ENCODE data around the gene ALOX12. TPM values are rescaled to one million over a fixed set of nuclear protein-coding genes. Genes with fewer than 3 reads are reported as not detected.
A peak's percentile ranks its signal among the peaks of the same experiment; 100 is the strongest.

Gene ALOX12
- total RNA-seq, 1 experiment from 2014 or later = not detected

GRCh38 chr17:7022781-7023571 lies 27.1 kb downstream of the ALOX12 start, which contains the start of gene BCL6B:
Gene BCL6B (plus strand): TSS chr17:7023050. CDS start chr17:7023672, 622 bp downstream.
- Histone ChIP-seq H3K27ac (ENCODE audit: low read depth, low read length) (peak within 1 kb of the TSS; percentile 37; the same call in 1 of the 2 replicates), H3K36me3 (ENCODE audit: control insufficient read depth in 1 of 2, insufficient read depth in 2 of 2, low read length in 2 of 2) (no peaks in the 10 kb centered on the region), H2AFZ (ENCODE audit: low read depth, low read length, poor library complexity, severe bottlenecking) (no peak within 1 kb of the TSS), H3K9me2 (ENCODE audit: insufficient read depth) (no peaks in the 10 kb centered on the region), H3K79me2 (ENCODE audit: insufficient read depth, low read length) (no peaks in the 10 kb centered on the region), H4K20me1 (ENCODE audit: insufficient read depth) (no peaks in the 10 kb centered on the region), H3K4me1 (ENCODE audit: control insufficient read depth in 1 of 2, insufficient read depth in 2 of 2, low read length in 2 of 2) (peaks cover 6 to 44% of the 10 kb centered on the region in 2 experiments; a peak in 3 of 4 replicates), H3K27me3 (ENCODE audit: insufficient read depth, low read length) (no peaks in the 10 kb centered on the region), H3K9me3 (ENCODE audit: control insufficient read depth in 1 of 2, insufficient read depth in 1 of 2, low read depth in 1 of 2, low read length in 2 of 2) (no peaks in the 10 kb centered on the region), H3K9ac (ENCODE audit: low read length) (peak within 1 kb of the TSS; percentile 43), H3K4me2 (ENCODE audit: low read length) (peak within 1 kb of the TSS; percentile 73), H3K4me3 (replicated peaks in 1 of 2; ENCODE audit: low read depth in 1 of 2, low read length in 2 of 2) (peak within 1 kb of the TSS; percentile 11 to 38; a peak in 3 of 4 replicates)
- BruUV-seq (replicated peaks) = TSS peak; percentile 80
- CTCF ChIA-PET = interaction anchor here (1.6 to 2.3 kb wide), 3 partner anchors 22 to 357 kb away, joined by 4 to 11 read pairs (median 5); no protein-coding TSS in a partner anchor
- ATAC-seq (no peak), DNase-seq (ENCODE audit: low read depth, low spot score) (no peak)
- TF ChIP-seq SRF (IDR thresholded peaks at IDR 0.05; ENCODE audit: low read depth) = no peak
- intact Hi-C loops (cut with micrococcal nuclease) = no loop called here
- POLR2A ChIA-PET = interaction anchor here (0.6 to 1.2 kb wide), 6 partner anchors 8 to 260 kb away, joined by 3 to 5 read pairs (median 4); partner anchors contain the start of genes RNASEK and SLC16A13
- RAD21 ChIA-PET (ENCODE audit: low non-redundant PET in 1 of 2, low total read pairs in 2 of 2, uncharacterized antibody in 2 of 2, unreplicated experiment in 2 of 2) = interaction anchor here in 1 of 2 experiments (0.6 to 0.7 kb wide), 2 partner anchors 70 to 282 kb away, joined by 3 to 5 read pairs; no protein-coding TSS in a partner anchor

DNA sequence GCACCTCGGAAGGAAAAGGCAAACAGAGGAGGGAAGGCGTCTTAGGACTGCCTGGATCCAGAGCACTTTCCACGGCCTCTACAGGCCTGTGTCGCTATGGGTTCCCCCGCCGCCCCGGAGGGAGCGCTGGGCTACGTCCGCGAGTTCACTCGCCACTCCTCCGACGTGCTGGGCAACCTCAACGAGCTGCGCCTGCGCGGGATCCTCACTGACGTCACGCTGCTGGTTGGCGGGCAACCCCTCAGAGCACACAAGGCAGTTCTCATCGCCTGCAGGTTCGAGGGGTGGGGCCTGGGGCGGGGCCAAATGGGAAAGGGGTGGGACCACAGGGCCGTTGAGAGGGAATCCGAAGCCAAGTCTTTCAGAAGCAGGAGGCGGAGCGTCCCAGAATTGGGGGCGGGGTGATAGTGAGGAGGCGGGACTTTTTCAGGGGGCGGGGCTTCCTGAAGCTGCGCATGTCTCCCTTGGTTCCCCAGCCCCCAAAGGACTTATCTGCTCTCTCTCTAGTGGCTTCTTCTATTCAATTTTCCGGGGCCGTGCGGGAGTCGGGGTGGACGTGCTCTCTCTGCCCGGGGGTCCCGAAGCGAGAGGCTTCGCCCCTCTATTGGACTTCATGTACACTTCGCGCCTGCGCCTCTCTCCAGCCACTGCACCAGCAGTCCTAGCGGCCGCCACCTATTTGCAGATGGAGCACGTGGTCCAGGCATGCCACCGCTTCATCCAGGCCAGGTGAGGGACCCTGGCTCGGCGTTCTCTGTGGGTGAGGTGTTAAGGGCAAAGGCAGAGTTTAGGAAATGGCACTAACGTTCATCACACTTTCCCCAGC lies 27.9 kb downstream of the ALOX12 start:
- Histone ChIP-seq H3K9ac (ENCODE audit: low read length) (no peak overlapping the region), H3K27ac (ENCODE audit: low read depth, low read length) (peak overlapping the region; percentile 37; the same call in 1 of the 2 replicates), H3K9me2 (ENCODE audit: insufficient read depth) (no peaks in the 10 kb centered on the region), H3K36me3 (ENCODE audit: control insufficient read depth in 1 of 2, insufficient read depth in 2 of 2, low read length in 2 of 2) (no peaks in the 10 kb centered on the region), H3K79me2 (ENCODE audit: insufficient read depth, low read length) (no peaks in the 10 kb centered on the region), H2AFZ (ENCODE audit: low read depth, low read length, poor library complexity, severe bottlenecking) (no peak overlapping the region), H3K27me3 (ENCODE audit: insufficient read depth, low read length) (no peaks in the 10 kb centered on the region), H3K9me3 (ENCODE audit: control insufficient read depth in 1 of 2, insufficient read depth in 1 of 2, low read depth in 1 of 2, low read length in 2 of 2) (no peaks in the 10 kb centered on the region), H3K4me2 (ENCODE audit: low read length) (peak overlapping the region; percentile 50), H3K4me3 (replicated peaks in 1 of 2; ENCODE audit: low read depth in 1 of 2, low read length in 2 of 2) (0 out of 4 replicates have a peak overlapping the region, but pooled peaks of 1 of the 2 experiments have one; percentile 22), H4K20me1 (ENCODE audit: insufficient read depth) (no peaks in the 10 kb centered on the region), H3K4me1 (ENCODE audit: control insufficient read depth in 1 of 2, insufficient read depth in 2 of 2, low read length in 2 of 2) (peaks cover 6 to 44% of the 10 kb centered on the region in 2 experiments; a peak in 3 of 4 replicates)
- intact Hi-C loops (cut with micrococcal nuclease) = no loop called here
- CTCF ChIA-PET = interaction anchor here (1.3 to 2.5 kb wide), 5 partner anchors 9 to 580 kb away, joined by 4 to 8 read pairs (median 4); partner anchors contain the start of genes PIMREG and SLC16A13
- POLR2A ChIA-PET = interaction anchor here (0.6 to 1.2 kb wide), 6 partner anchors 9 to 259 kb away, joined by 3 to 5 read pairs (median 4); partner anchors contain the start of genes RNASEK and SLC16A13
- RAD21 ChIA-PET (ENCODE audit: low non-redundant PET in 1 of 2, low total read pairs in 2 of 2, uncharacterized antibody in 2 of 2, unreplicated experiment in 2 of 2) = interaction anchor here in 1 of 2 experiments (0.7 kb wide), 1 partner anchor 70 kb away, joined by 5 read pairs; no protein-coding TSS in a partner anchor
- no TSS peak for BruUV-seq (replicated peaks)
- DNase-seq (ENCODE audit: low read depth, low spot score) (peak; percentile 86), ATAC-seq (peak; percentile 82)
- no peak for TF ChIP-seq ZFX (IDR thresholded peaks at IDR 0.05)
- TF ChIP-seq CTCF (IDR thresholded peaks at IDR 0.05 in 2 of 3, conservative IDR thresholded peaks at IDR 0.05 in 1 of 3; ENCODE audit: borderline replicate concordance in 1 of 3, insufficient read depth in 1 of 3, low read depth in 2 of 3, low read length in 2 of 3) = no peak
- TF ChIP-seq POLR2AphosphoS5 (IDR thresholded peaks at IDR 0.05; ENCODE audit: low read depth, low read length) = peak; percentile 52
- no peak for TF ChIP-seq YY1 (IDR thresholded peaks at IDR 0.05; ENCODE audit: extremely low read depth, insufficient replicate concordance, low read depth, low read length)
- no peak for TF ChIP-seq EGR1 (IDR thresholded peaks at IDR 0.05; ENCODE audit: low read depth)
- no peak for TF ChIP-seq CEBPB (IDR thresholded peaks at IDR 0.05; ENCODE audit: low read depth)
- no peak for TF ChIP-seq ZBTB33 (IDR thresholded peaks at IDR 0.05; ENCODE audit: extremely low read depth, insufficient replicate concordance, low read length)
- peak; percentile 23 for TF ChIP-seq POLR2A (IDR thresholded peaks at IDR 0.05; ENCODE audit: borderline replicate concordance, extremely low read depth, insufficient read depth, insufficient read length)
- TF ChIP-seq SIN3A (IDR thresholded peaks at IDR 0.05; ENCODE audit: low read depth) = no peak
- no peak for TF ChIP-seq TCF7L2 (IDR thresholded peaks at IDR 0.05; ENCODE audit: borderline replicate concordance, extremely low read depth, insufficient read depth, insufficient read length)

Data from HCT116 (cell line).